Panc1 (cell line): ENCODE results near the gene ASAP2. TPM values are rescaled to one million over a fixed set of nuclear protein-coding genes. Genes with fewer than 3 reads are reported as not detected.

ENCODE experiments used
- ATAC-seq: fragments of 200-7000 bp; cut with Tn5 transposase; 2 replicates; pipeline ENCODE4 v1.9.1; 2020; ENCODE audit warnings: mild to moderate bottlenecking, moderate library complexity
- BruUV-seq: library from RNA; stranded (reverse); fragments of 400-500 nt; replicated peaks from 2 replicates; lab custom pipeline; 2021; lab: Mats Ljungman, UMichigan
- CTCF ChIA-PET: fragments of 300-600 bp; sonication (Branson Sonifier 250); formaldehyde crosslinking; loops from one replicate; lab custom pipeline; 2022; ENCODE audit warnings: antibody characterized with exemption; lab: Charles Lee
- POLR2A ChIA-PET: fragments of 300-600 bp; sonication (Branson Sonifier 250); formaldehyde crosslinking; loops from one replicate; lab custom pipeline; 2022; ENCODE audit warnings: antibody characterized with exemption; lab: Charles Lee
- DNase-seq: peaks from one replicate; pipeline ENCODE4 v3.0.0-alpha.2; 2010; ENCODE audit warnings: low read depth, low spot score
- H3K27ac ChIP-seq: 2 replicates; pipeline ENCODE4 v1.5.1; 2011; ENCODE audit warnings: mild to moderate bottlenecking, low read length, inconsistent platforms
- H3K27me3 ChIP-seq: fragments of 200-500 bp; sonication (Bioruptor generic); 2 replicates; pipeline ENCODE4 v1.6.0; 2014; ENCODE audit warnings: low read length, inconsistent platforms; ENCODE audit not compliant: control insufficient read depth, insufficient read depth
- H3K36me3 ChIP-seq: fragments of 200-500 bp; sonication (Bioruptor generic); 2 replicates; pipeline ENCODE4 v1.5.1; 2014; ENCODE audit warnings: inconsistent platforms, mild to moderate bottlenecking, low read length, moderate library complexity; ENCODE audit not compliant: control insufficient read depth, insufficient read depth
- H3K4me1 ChIP-seq: 2 replicates; pipeline ENCODE4 v1.5.1; 2011; ENCODE audit warnings: inconsistent platforms, mild to moderate bottlenecking, low read length, moderate library complexity; ENCODE audit not compliant: control insufficient read depth, insufficient read depth
- H3K4me3 ChIP-seq, 2 experiments: 2 replicates each; pipeline ENCODE4 v1.5.1; 2011 to 2012; ENCODE audit warnings: low read depth in 2 of 2, low read length in 2 of 2, mild to moderate bottlenecking in 2 of 2, inconsistent platforms in 1 of 2, moderate library complexity in 1 of 2
- H3K9me3 ChIP-seq: fragments of 200-500 bp; sonication (Bioruptor generic); 2 replicates; pipeline ENCODE4 v1.5.1; 2014; ENCODE audit warnings: low read depth, mild to moderate bottlenecking, inconsistent platforms, low read length, moderate library complexity; ENCODE audit not compliant: control insufficient read depth, insufficient read depth
- CTCF ChIP-seq: fragments of 450-650 bp; IDR thresholded peaks from 2 replicates; pipeline ENCODE4 v1.5.1; 2017; ENCODE audit warnings: mild to moderate bottlenecking
- POLR2AphosphoS5 ChIP-seq: IDR thresholded peaks from 2 replicates; pipeline ENCODE4 v1.6.1; 2012; ENCODE audit warnings: mild to moderate bottlenecking, low read depth, low read length, moderate library complexity
- REST ChIP-seq, 2 experiments: IDR thresholded peaks; 2 replicates each; pipeline ENCODE4 v1.6.1; 2011 to 2012; ENCODE audit warnings: low read depth in 2 of 2, control low read depth in 1 of 2, low read length in 1 of 2, mild to moderate bottlenecking in 1 of 2, moderate library complexity in 1 of 2; ENCODE audit not compliant: insufficient read depth in 1 of 2
- SIN3A ChIP-seq: IDR thresholded peaks from 2 replicates; pipeline ENCODE4 v1.6.1; 2012; ENCODE audit warnings: low read depth, mild to moderate bottlenecking, low read length, moderate library complexity, borderline replicate concordance; ENCODE audit not compliant: insufficient read depth
- TCF7L2 ChIP-seq: IDR thresholded peaks from 2 replicates; pipeline ENCODE4 v1.6.1; 2011; ENCODE audit warnings: mild to moderate bottlenecking, low read depth, low read length, inconsistent platforms
- in situ Hi-C: cut with HindIII; loops from 2 replicates; pipeline ENCODE4 v1.10.0; 2016; ENCODE audit warnings: low sequenced_read_pairs, low pct_unique_long_range_greater_than_20kb
- intact Hi-C: fragments of 100-400 bp; cut with micrococcal nuclease; formaldehyde crosslinking; loops from one replicate; pipeline ENCODE4 v1.10.0; 2022; ENCODE audit not compliant: unreplicated experiment
- total RNA-seq: library from RNA; stranded (reverse); gene quantifications from one replicate; pipeline ENCODE4 v1.2.1, GENCODE V29; 2021; ENCODE audit not compliant: unreplicated experiment

Gene ASAP2
- total RNA-seq, 1 experiment from 2014 or later = 107 TPM

GRCh38 chr2:9229470-9229820 lies 22.8 kb downstream of the ASAP2 start:
- DNase-seq = no peak
- no peak for ATAC-seq
- no TSS peak for BruUV-seq
- ChIA-PET POLR2A (no interaction called here), CTCF (no interaction called here)
- intact Hi-C loops = no loop called here
- Histone ChIP-seq H3K4me3 (no peak overlapping the region), H3K36me3 (no peaks in the 10 kb centered on the region), H3K27ac (peak overlapping the region; percentile 100), H3K9me3 (no peaks in the 10 kb centered on the region), H3K27me3 (no peaks in the 10 kb centered on the region), H3K4me1 (peaks cover 100% of the 10 kb centered on the region)
- TF ChIP-seq CTCF (no peak), POLR2AphosphoS5 (no peak), TCF7L2 (no peak), SIN3A (no peak), REST (IDR thresholded peaks at IDR 0.05; ENCODE audit: insufficient read depth in 1 of 2, low read depth in 2 of 2, low read length in 1 of 2) (no peak)
- in situ Hi-C loops = no loop called here

GRCh38 chr2:9230051-9230802 lies 23.6 kb downstream of the ASAP2 start:
- DNase-seq (no peak), ATAC-seq (no peak)
- Histone ChIP-seq H3K27me3 (no peaks in the 10 kb centered on the region), H3K4me3 (peak overlapping the region in 1 of 2 experiments; percentile 32; a peak in 1 of 4 replicates), H3K27ac (peak overlapping the region; percentile 100), H3K4me1 (peaks cover 100% of the 10 kb centered on the region), H3K9me3 (no peaks in the 10 kb centered on the region), H3K36me3 (no peaks in the 10 kb centered on the region)
- POLR2A ChIA-PET = no interaction called here
- intact Hi-C loops (loop anchor here (5.0 kb wide), 1 partner anchor 88 kb away; no protein-coding TSS in a partner anchor), in situ Hi-C loops (loop anchor here (5.0 kb wide), 1 partner anchor 62 kb away; no protein-coding TSS in a partner anchor)
- CTCF ChIA-PET = interaction anchor here (0.7 kb wide), 1 partner anchor 8 kb away, joined by 3 read pairs; no protein-coding TSS in a partner anchor
- BruUV-seq = no TSS peak
- TF ChIP-seq TCF7L2 (no peak), REST (IDR thresholded peaks at IDR 0.05; ENCODE audit: insufficient read depth in 1 of 2, low read depth in 2 of 2, low read length in 1 of 2) (no peak), CTCF (no peak), SIN3A (no peak), POLR2AphosphoS5 (no peak)
